ENCODE data around the gene TSPAN13. TPM values are rescaled to one million over a fixed set of nuclear protein-coding genes. Genes with fewer than 3 reads are reported as not detected.

TSPAN13 gene
- total RNA-seq, 2 donors from 2014 or later: 21.8 to 43.7 TPM

- peak overlapping the region in 1 of 2 donors; percentile 64 for H3K4me3 ChIP-seq
- TF ChIP-seq POLR2AphosphoS5 (IDR thresholded peaks at IDR 0.05) (no peak), POLR2A (IDR thresholded peaks at IDR 0.05) (no peak), CTCF (IDR thresholded peaks at IDR 0.05) (no peak)
- no peak for DNase-seq (ENCODE audit: low spot score)
- H3K4me1 ChIP-seq (replicated peaks): no peaks in the 10 kb centered on the region
- H3K27ac ChIP-seq: peak overlapping the region; percentile 58 to 65
- no peaks in the 10 kb centered on the region for H3K27me3 ChIP-seq (replicated peaks; ENCODE audit: insufficient read depth)
- H3K9me3 ChIP-seq: no peaks in the 10 kb centered on the region
- H3K36me3 ChIP-seq: no peaks in the 10 kb centered on the region
- WGBS: 36% methylated on average over 6 of the region's 6 CpGs
- intact Hi-C loops (cut with DNase I): no loop called here
These were observed 1.3 kb downstream of the TSPAN13 start for GRCh38 chr7:16754856-16755317.

- H3K27ac ChIP-seq: peak overlapping the region in 1 of 2 donors; percentile 58
- H3K4me1 ChIP-seq (replicated peaks): no peaks in the 10 kb centered on the region
- no peak for DNase-seq (ENCODE audit: low spot score)
- H3K9me3 ChIP-seq: no peaks in the 10 kb centered on the region
- no peaks in the 10 kb centered on the region for H3K36me3 ChIP-seq
- no peaks in the 10 kb centered on the region for H3K27me3 ChIP-seq (replicated peaks; ENCODE audit: insufficient read depth)
- intact Hi-C loops (cut with DNase I): no loop called here
- TF ChIP-seq POLR2A (IDR thresholded peaks at IDR 0.05) (no peak), POLR2AphosphoS5 (IDR thresholded peaks at IDR 0.05) (no peak), CTCF (IDR thresholded peaks at IDR 0.05) (no peak)
- H3K4me3 ChIP-seq: no peak overlapping the region
These were observed 1.8 kb downstream of the TSPAN13 start for GRCh38 chr7:16755397-16755796.

GRCh38 chr7:16758036-16758435, 4.5 kb downstream of the TSPAN13 start:
- Histone ChIP-seq H3K27ac (no peak overlapping the region), H3K4me1 (replicated peaks) (no peaks in the 10 kb centered on the region), H3K9me3 (no peaks in the 10 kb centered on the region), H3K4me3 (no peak overlapping the region), H3K36me3 (no peaks in the 10 kb centered on the region), H3K27me3 (replicated peaks; ENCODE audit: insufficient read depth) (no peaks in the 10 kb centered on the region)
- intact Hi-C loops (cut with DNase I): no loop called here
- WGBS: 86% methylated on average over 6 of the region's 6 CpGs
- no peak for TF ChIP-seq CTCF (IDR thresholded peaks at IDR 0.05)
- no peak for TF ChIP-seq POLR2AphosphoS5 (IDR thresholded peaks at IDR 0.05)
- no peak for TF ChIP-seq POLR2A (IDR thresholded peaks at IDR 0.05)
- DNase-seq (ENCODE audit: low spot score): no peak

GRCh38 chr7:16758631-16759611, 5.4 kb downstream of the TSPAN13 start:
- intact Hi-C loops (cut with DNase I): no loop called here
- Histone ChIP-seq H3K4me3 (no peak overlapping the region), H3K27me3 (replicated peaks; ENCODE audit: insufficient read depth) (no peaks in the 10 kb centered on the region), H3K9me3 (no peaks in the 10 kb centered on the region), H3K4me1 (replicated peaks) (no peaks in the 10 kb centered on the region), H3K36me3 (no peaks in the 10 kb centered on the region), H3K27ac (no peak overlapping the region)
- no peak for TF ChIP-seq CTCF (IDR thresholded peaks at IDR 0.05)
- no peak for TF ChIP-seq POLR2AphosphoS5 (IDR thresholded peaks at IDR 0.05)
- no peak for TF ChIP-seq POLR2A (IDR thresholded peaks at IDR 0.05)
- DNase-seq (ENCODE audit: low spot score): no peak
- WGBS: 88% methylated on average over 10 of the region's 10 CpGs
